Stimulated activated CD8-positive, alpha-beta memory T cell treated with anti-CD3 and anti-CD28 coated beads, Interleukin-2, amount 100 ng/mL, for 48 hours (primary cell): ENCODE data around the gene PARP8.
"Not testable (repeated sequence)": the region's sequence is repeated elsewhere in the genome, so short reads cannot be mapped to it uniquely, and the experiment has no call there.

ENCODE experiments used
- DNase-seq, 2 donors: peaks; one replicate each; pipeline ENCODE4 v3.0.0-alpha.2; 2020; ENCODE audit warnings: low read depth in 2 of 2

The PARP8 gene

GRCh38 chr5:50774446-50775175 lies 108.2 kb downstream of the PARP8 start:
- not testable (repeated sequence) for DNase-seq

- no peak for DNase-seq
Measured at GRCh38 chr5:50786073-50786472, 119.6 kb downstream of the PARP8 start.

DNA sequence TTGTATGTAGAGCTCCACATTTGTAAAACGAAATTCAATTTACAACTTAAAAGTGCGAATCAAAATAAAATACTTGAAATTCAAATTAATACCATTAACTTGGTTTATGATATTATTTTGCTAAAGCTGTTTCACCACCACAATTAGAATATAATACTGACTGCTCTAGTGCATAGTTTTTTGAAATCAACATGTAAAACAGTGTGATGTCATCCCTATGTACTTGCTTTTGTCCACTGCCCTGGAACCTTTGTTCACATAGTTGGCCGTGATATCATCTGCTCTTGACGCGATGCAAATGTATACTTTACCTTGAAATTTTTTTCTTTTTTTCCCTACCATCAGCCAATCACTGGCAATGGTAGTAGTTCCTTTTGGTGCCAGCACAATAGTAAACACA lies 125.4 kb downstream of the PARP8 start:
- DNase-seq = no peak

DNA sequence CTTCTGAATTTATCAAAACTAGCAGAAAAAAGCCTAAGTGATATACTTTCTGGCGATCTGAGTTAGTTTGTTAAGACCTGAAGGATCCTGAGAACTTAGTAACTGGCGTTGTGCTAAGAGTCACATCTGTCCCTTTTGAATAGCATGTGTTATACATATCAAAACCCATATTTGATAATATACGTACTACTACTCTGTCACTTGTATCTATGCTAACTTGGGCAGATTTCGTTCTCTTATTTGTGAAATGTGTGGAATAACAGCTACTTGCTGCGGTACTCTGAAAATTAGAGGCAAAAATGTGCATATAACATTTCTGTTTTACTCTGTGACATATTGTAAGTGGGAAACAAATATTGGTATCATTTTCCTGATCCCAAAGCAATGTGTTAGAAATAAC lies 126.4 kb downstream of the PARP8 start:
- DNase-seq = no peak

- DNase-seq = no peak
Measured at GRCh38 chr5:50794812-50795211, 128.4 kb downstream of the PARP8 start.

DNA sequence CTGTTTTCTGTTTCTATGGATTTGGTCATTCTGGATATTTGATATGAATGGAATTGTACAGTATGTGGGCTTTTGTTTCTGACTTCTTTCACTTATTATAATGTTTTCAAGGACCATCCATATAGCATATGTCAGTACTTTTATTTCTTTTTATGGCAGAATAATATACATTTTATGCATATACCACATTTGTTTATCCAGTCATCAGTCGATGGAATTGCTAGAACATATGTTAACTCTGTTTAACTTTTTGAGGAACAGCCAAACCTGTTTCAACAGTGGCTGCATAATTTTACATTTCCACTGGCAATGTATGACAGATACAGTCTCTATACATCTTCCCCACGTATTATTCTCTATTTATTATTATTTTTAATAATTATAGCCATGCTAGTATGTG lies 131.6 kb downstream of the PARP8 start:
- no peak for DNase-seq

DNA sequence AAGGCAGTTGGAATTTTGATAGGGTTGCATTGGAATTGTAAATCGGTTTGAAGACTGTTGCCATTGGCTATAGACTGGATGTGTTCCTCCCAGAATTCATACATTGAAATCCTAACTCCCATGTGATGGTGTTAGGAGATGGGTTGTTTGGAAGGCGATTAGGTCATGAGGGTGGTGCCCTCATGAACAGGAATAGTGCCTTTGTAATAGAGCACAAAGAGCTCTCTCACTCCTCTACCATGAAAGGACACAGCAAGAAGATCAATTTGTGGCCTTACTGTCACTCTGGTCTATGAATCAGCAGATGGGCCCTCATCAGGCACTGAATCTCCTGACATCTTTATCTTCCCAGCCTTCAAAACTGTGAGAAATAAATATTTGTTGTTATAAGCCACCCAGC lies 133.2 kb downstream of the PARP8 start:
- DNase-seq = no peak

GRCh38 chr5:50800410-50800809 lies 134.0 kb downstream of the PARP8 start:
- no peak for DNase-seq

GRCh38 chr5:50807661-50808060 lies 141.2 kb downstream of the PARP8 start:
- no peak for DNase-seq

DNA sequence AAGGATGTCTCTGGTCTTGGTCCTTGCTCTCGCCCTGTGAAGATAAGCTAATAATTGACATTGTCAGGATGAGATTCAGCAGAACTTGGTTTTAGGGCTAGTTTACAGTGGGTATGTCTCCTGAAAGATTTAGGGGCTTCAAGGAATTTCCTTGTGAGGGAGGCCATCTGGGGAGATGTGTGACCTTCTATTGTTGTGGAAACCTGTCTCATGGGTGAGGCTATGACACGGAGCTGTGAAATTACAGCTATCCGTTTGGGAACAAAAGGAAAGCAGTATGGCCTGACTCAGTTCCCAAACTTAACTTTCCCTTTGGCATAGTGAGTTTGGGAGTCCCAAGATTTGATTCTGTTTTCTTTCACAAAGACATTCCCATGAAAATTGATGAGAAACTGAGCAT lies 142.0 kb downstream of the PARP8 start:
- DNase-seq = no peak

DNA sequence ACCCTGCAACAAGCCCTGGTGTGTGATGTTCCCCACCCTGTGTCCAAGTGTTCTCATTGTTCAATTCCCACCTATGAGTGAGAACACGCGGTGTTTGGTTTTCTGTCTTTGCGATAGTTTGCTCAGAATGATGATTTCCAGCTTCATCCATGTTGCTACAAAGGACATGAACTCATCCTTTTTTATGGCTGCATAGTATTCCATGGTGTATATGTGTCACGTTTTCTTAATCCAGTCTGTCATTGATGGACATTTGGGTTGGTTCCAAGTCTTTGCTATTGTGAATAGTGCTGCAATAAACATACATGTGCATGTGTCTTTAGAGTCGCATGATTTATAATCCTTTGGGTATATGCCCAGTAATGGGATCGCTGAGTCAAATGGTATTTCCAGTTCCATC lies 145.3 kb downstream of the PARP8 start:
- DNase-seq = not testable (repeated sequence)

DNA sequence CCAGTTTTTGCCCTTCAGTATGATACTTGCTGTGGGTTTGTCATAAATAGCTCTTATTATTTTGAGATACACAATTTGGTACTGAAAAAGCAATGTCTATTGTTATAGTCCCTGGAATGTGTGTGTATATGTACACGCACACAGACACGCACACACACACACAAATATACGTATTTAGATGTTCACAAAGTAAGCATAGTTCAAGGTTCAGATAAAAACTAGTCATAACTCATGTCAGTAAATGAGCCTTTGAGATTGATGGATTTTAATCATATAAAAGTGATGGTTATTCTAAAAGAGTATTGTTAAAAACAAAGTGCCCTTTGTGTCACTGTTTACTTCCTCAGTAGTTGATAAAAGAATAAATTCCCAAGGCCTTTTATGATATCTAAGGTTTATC lies 147.3 kb downstream of the PARP8 start:
- DNase-seq = no peak

GRCh38 chr5:50814556-50814955 lies 148.1 kb downstream of the PARP8 start:
- DNase-seq = no peak

DNA sequence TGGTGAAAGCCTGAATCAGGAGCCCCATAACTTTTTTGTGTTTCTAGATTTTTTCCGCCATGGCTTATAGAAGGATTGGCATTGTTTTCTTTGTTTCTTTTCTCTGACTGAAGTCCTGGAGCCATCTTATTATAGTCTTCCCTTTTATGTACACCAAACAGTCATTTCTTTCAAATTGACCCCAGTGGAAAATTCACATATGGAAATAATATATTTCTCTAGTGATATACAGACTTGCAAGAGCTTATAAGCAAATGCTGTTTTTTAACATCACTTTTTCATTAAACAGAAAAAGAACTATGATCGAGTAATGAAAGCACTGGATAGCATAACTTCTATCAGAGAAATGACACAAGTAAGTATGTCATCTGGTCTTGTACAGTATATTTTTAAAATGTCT lies 155.6 kb downstream of the PARP8 start:
- DNase-seq = no peak

- DNase-seq = no peak
Measured at GRCh38 chr5:50822761-50823160, 156.3 kb downstream of the PARP8 start.

GRCh38 chr5:50823568-50823967 lies 157.1 kb downstream of the PARP8 start:
- no peak for DNase-seq

DNA sequence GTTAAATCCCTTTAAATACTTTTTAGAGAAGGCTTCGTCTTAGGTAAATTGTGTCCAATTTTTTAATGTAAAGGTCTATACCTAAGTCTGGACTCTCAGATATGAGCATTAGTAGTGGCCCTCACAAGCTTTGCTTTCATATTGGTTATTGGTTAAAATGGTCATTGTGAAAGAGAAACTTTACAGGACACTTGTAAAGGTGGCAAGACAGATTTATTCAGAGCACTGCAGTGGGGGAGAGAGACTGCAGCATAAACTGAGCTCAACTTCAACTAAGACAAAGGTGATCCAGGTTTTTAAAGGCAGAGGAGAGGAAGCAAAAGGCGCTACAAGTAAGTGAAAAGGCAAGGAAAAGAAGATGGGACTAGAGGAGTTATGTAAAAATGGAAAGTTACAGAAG lies 157.7 kb downstream of the PARP8 start:
- no peak for DNase-seq

GRCh38 chr5:50827516-50828247 lies 161.2 kb downstream of the PARP8 start:
- DNase-seq = no peak

- DNase-seq = no peak
Measured at GRCh38 chr5:50829023-50829422, 162.6 kb downstream of the PARP8 start.

DNA sequence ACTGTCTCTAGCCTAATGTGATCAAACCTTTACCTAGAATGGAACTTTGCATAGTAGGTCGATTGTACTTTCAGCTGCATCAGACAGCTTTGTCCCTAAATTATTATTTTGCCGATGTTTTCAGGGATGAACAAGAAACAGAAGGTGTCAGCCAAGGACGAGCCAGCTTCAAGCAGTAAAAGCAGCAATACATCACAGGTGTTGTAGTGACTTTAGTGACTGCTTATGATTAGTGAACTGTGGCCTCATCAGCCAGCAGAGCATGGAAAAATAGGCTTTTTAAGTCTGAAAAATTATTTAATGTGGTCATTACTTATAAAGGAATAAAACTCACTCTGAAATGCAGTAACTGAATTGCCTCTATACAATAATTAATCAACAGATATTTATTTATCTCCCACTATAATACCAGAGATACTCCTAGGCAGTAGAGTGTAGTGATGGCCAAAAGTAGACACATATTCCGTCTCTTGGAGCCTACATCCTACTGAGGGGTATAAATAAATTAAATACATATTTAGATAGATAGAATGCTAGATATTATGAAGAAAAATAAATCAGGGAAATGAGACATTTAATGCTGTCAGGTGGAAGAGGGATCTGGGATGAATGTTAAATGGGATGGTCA lies 166.3 kb downstream of the PARP8 start:
- no peak for DNase-seq

GRCh38 chr5:50836356-50836755 lies 169.9 kb downstream of the PARP8 start:
- no peak for DNase-seq

DNA sequence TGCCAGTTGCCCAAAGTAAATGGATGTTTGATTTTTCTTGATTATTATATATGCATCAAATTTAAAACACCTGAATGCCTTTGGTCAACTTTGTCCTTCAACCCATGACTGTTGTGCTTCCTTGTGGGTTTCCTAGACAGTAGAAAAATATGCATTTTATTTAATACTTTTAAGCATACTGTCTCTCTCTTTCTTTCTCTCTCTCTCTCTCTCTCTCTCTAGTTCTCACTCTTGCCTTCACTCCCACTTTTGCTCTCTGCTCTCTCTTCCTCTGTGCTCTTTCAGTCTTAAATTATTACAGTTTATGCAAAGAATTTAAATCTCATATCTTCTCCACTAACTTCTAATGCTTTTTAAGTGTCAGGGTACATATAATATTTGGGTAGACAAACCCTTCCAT lies 173.0 kb downstream of the PARP8 start:
- no peak for DNase-seq

- no peak for DNase-seq
Measured at GRCh38 chr5:50843091-50843490, 176.7 kb downstream of the PARP8 start.
